Nephron (organoid): ENCODE results near the gene TCERG1.

Source experiments
- H3K27ac Mint-ChIP-seq, 3 experiments: 2 replicates each; pipeline ENCODE4 v1.8.0; 2020; ENCODE audit warnings: mixed read lengths in 3 of 3, mild to moderate bottlenecking in 2 of 3, moderate library complexity in 1 of 3
- H3K27me3 Mint-ChIP-seq: 2 replicates; pipeline ENCODE4 v1.8.0; 2021; ENCODE audit warnings: low read depth, mild to moderate bottlenecking, moderate library complexity, mixed read lengths
- H3K36me3 Mint-ChIP-seq: 2 replicates; pipeline ENCODE4 v1.8.0; 2020; ENCODE audit warnings: low read depth, mixed read lengths
- H3K4me1 Mint-ChIP-seq: 2 replicates; pipeline ENCODE4 v1.8.0; 2020; ENCODE audit warnings: mixed read lengths
- H3K4me3 Mint-ChIP-seq, 3 experiments: 2 replicates each; pipeline ENCODE4 v1.8.0; 2020; ENCODE audit warnings: mild to moderate bottlenecking in 3 of 3, mixed read lengths in 3 of 3, moderate library complexity in 2 of 3
- H3K9me3 Mint-ChIP-seq: 2 replicates; pipeline ENCODE4 v1.8.0; 2020; ENCODE audit warnings: mixed read lengths
- TF ChIP-seq, protein P1 (sequence below), 3 experiments: fragments of 200-600 bp; sonication (generic); IDR thresholded peaks; one replicate each; pipeline ENCODE4 v1.5.0; 2021; ENCODE audit warnings: antibody characterized with exemption in 3 of 3; ENCODE audit not compliant: unreplicated experiment in 3 of 3

TCERG1 gene

DNA sequence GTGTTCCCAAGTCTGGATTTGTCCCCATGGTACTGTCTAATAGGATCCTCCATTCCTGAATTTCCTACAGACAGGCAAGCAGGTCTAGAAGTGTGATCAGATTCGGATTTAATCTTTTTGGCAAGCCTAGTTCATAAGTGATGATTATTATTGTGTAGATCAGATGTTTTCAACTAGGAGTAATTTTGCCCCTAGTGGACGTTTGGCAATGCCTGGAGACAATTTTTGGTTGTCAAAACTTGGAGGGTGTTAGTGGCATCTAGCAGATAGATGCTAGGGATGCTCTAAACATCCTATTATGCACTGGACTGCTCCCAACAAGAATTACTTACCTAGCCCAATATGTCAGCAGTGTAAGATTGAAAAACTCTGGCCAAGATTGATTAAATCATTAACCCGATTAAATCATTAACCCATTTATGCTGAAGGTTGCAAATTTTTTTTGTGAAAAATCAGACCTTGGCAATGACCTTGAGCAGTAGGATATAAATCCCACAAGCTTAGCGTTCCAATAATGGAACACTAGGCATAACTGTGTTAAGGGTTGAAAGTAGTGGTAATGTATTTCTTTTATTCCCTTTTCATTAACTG, 28.2 kb downstream of the TCERG1 start:
- TF ChIP-seq, protein P1, sequence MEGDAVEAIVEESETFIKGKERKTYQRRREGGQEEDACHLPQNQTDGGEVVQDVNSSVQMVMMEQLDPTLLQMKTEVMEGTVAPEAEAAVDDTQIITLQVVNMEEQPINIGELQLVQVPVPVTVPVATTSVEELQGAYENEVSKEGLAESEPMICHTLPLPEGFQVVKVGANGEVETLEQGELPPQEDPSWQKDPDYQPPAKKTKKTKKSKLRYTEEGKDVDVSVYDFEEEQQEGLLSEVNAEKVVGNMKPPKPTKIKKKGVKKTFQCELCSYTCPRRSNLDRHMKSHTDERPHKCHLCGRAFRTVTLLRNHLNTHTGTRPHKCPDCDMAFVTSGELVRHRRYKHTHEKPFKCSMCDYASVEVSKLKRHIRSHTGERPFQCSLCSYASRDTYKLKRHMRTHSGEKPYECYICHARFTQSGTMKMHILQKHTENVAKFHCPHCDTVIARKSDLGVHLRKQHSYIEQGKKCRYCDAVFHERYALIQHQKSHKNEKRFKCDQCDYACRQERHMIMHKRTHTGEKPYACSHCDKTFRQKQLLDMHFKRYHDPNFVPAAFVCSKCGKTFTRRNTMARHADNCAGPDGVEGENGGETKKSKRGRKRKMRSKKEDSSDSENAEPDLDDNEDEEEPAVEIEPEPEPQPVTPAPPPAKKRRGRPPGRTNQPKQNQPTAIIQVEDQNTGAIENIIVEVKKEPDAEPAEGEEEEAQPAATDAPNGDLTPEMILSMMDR (IDR thresholded peaks at IDR 0.05; ENCODE audit: unreplicated experiment in 3 of 3): no peak
- H3K4me1 Mint-ChIP-seq: no peaks in the 10 kb centered on the region

DNA sequence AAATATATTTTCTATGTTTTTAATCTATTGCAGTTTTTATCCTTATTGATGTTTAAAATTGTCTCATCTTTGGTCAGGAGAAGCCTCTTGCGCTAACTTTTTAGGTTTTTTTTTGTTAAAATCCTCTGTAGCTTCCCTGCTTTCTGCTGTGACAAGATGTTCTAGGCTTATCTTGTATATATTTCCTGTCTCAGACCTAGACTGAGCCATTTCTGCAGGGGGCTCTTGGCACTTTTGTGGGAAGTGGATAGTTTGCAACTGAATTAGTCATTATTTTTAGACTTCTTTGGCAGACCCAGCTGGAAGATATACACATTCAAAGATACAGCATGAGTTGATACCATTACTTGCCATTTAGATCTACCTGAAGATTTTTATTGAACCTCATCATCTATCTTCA, 28.8 kb downstream of the TCERG1 start:
- Mint-ChIP-seq H3K4me3 (no peak overlapping the region), H3K27ac (no peak overlapping the region), H3K27me3 (no peaks in the 10 kb centered on the region), H3K4me1 (no peaks in the 10 kb centered on the region), H3K36me3 (peaks cover 63% of the 10 kb centered on the region), H3K9me3 (no peaks in the 10 kb centered on the region)
- TF ChIP-seq, protein P1 (IDR thresholded peaks at IDR 0.05; ENCODE audit: unreplicated experiment in 3 of 3): no peak

More for the DNA sequence above, 28.2 kb downstream of the TCERG1 start:
- no peak overlapping the region for H3K4me3 Mint-ChIP-seq
- no peaks in the 10 kb centered on the region for H3K9me3 Mint-ChIP-seq
- no peaks in the 10 kb centered on the region for H3K27me3 Mint-ChIP-seq
- peaks cover 66% of the 10 kb centered on the region for H3K36me3 Mint-ChIP-seq
- no peak overlapping the region for H3K27ac Mint-ChIP-seq

DNA sequence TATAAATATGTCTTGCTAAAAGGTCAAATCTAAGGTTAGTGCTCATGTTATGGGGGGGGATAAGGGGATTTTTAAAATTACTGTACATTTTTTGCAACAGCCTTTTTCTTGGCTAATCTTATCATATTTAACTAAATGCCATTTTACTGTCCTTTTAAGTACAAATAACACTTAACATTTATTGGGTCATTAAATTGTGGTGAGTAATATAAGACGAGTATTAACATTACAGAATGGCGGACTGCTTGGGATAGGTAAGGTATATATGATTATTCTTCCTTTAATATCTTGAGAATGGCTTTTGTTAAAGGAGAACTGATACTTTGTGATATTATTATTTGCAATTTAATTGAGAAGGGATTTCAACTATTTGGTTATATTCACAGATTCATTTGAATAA, 35.6 kb downstream of the TCERG1 start:
- Mint-ChIP-seq H3K27ac (no peak overlapping the region), H3K4me3 (no peak overlapping the region), H3K27me3 (no peaks in the 10 kb centered on the region), H3K4me1 (no peaks in the 10 kb centered on the region), H3K9me3 (no peaks in the 10 kb centered on the region), H3K36me3 (peaks cover 63% of the 10 kb centered on the region)
- TF ChIP-seq, protein P1 (IDR thresholded peaks at IDR 0.05; ENCODE audit: unreplicated experiment in 3 of 3): no peak

DNA sequence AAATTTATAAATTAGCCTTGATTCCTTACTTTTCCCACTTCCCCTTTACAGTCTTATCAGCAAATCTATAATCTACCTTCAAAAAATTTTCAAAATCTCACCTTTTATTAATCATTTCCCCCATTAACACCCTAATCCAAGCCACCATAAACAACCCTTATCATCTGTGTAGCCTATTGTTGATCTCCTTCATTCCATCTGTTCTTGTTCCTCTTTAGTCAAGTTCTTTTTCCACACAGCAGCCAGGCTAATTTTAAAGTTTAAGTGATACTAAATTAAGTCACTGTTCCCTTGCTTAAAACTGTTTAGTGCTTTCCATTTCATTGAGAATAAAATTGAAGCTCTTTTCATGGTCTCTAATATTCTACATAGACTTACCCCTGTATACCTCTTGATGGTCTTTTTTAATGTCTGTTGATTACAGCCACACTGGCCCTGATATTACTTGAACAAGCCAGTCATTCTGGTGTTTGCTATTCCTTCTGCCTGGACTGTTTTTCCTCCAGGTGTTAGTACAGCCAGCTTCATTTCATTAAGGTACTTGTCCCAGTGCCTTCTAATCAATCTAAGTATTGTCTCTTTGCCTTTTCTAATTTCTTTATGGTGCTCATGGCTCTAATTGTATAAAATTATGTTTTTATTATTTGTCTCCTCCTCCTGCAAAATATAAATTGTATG, 37.7 kb downstream of the TCERG1 start:
- no peaks in the 10 kb centered on the region for H3K4me1 Mint-ChIP-seq
- H3K36me3 Mint-ChIP-seq: peaks cover 76% of the 10 kb centered on the region
- no peaks in the 10 kb centered on the region for H3K27me3 Mint-ChIP-seq
- H3K9me3 Mint-ChIP-seq: no peaks in the 10 kb centered on the region
- peak overlapping the region in 1 of 3 experiments; percentile 1 for H3K27ac Mint-ChIP-seq
- TF ChIP-seq, protein P1 (IDR thresholded peaks at IDR 0.05; ENCODE audit: unreplicated experiment in 3 of 3): no peak
- H3K4me3 Mint-ChIP-seq: no peak overlapping the region

DNA sequence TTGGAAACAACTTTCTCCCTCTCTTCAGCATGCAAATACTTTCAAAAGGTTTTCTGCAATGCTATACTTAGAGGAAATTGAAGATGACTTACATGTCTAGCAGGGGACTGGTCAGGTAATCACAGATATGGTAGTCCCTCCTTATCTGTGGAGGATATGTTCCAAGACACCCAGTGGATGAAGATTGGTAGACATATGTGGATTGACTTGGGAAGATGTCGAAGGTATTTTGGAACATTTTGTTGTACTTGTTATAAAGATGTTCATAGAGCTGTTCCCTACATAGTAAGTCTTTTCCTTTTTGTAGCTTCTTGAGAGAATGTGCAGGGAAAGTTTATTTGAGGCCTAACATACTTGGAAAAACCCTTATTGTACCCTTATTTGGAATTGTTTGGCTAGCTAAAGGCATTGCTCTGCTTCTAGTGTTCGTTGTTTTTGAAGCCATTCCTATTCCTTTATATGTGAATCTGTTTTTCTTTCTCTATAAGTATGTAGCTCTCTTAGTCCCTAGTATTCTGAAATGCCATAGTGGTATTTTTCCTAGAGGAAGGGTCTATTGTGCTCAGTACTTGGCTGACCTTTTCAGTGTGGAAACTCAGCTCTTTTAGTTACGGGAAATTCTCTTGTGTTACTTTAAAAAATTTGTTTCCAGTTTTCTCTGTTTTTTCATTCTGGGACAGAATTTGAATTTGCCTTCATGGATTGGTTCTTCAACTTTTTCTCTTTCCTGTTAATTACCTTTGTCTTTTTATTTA, 43.1 kb downstream of the TCERG1 start:
- Mint-ChIP-seq H3K4me3 (no peak overlapping the region), H3K36me3 (peaks cover 60% of the 10 kb centered on the region), H3K9me3 (no peaks in the 10 kb centered on the region), H3K27ac (no peak overlapping the region), H3K27me3 (no peaks in the 10 kb centered on the region), H3K4me1 (no peaks in the 10 kb centered on the region)
- TF ChIP-seq, protein P1 (IDR thresholded peaks at IDR 0.05; ENCODE audit: unreplicated experiment in 3 of 3): no peak
